SJCRH30 (cell line): Measurements from ENCODE around the gene PPA1. TPM values are rescaled to one million over a fixed set of nuclear protein-coding genes. Genes with fewer than 3 reads are reported as not detected.
"Not testable (repeated sequence)": the region's sequence is repeated elsewhere in the genome, so short reads cannot be mapped to it uniquely, and the experiment has no call there.

Experiments
- DNase-seq, 2 experiments: peaks; one replicate each; pipeline ENCODE4 v3.0.0-alpha.2; 2015 to 2020
- H3K27ac ChIP-seq: fragments of 250-450 bp; sonication (Bioruptor Pico); 2 replicates; pipeline ENCODE4 v1.5.1; 2020; ENCODE audit warnings: mild to moderate bottlenecking, moderate library complexity
- H3K27me3 ChIP-seq: fragments of 250-450 bp; sonication (Bioruptor Pico); 2 replicates; pipeline ENCODE4 v1.5.1; 2020; ENCODE audit warnings: mild to moderate bottlenecking, moderate library complexity
- H3K36me3 ChIP-seq: fragments of 250-450 bp; sonication (Bioruptor Pico); 2 replicates; pipeline ENCODE4 v1.5.1; 2020; ENCODE audit warnings: mild to moderate bottlenecking, moderate library complexity
- H3K4me1 ChIP-seq: fragments of 250-450 bp; sonication (Bioruptor Pico); 2 replicates; pipeline ENCODE4 v1.5.1; 2020; ENCODE audit warnings: mild to moderate bottlenecking, moderate library complexity
- H3K4me3 ChIP-seq: fragments of 250-450 bp; sonication (Bioruptor Pico); 2 replicates; pipeline ENCODE4 v1.5.1; 2020; ENCODE audit warnings: mild to moderate bottlenecking, moderate library complexity
- H3K9me3 ChIP-seq: fragments of 250-450 bp; sonication (Bioruptor Pico); replicated peaks from 2 replicates; pipeline ENCODE4 v1.5.1; 2020; ENCODE audit warnings: mild to moderate bottlenecking, moderate library complexity
- total RNA-seq: library from RNA; depleted of rRNA; stranded (reverse); fragments of >200 nt; shearing (Covaris generic); gene quantifications from 2 replicates; pipeline ENCODE4 v1.2.3, GENCODE V29; 2014

PPA1 gene
- total RNA-seq, 1 experiment from 2014 or later = 125 TPM

DNA sequence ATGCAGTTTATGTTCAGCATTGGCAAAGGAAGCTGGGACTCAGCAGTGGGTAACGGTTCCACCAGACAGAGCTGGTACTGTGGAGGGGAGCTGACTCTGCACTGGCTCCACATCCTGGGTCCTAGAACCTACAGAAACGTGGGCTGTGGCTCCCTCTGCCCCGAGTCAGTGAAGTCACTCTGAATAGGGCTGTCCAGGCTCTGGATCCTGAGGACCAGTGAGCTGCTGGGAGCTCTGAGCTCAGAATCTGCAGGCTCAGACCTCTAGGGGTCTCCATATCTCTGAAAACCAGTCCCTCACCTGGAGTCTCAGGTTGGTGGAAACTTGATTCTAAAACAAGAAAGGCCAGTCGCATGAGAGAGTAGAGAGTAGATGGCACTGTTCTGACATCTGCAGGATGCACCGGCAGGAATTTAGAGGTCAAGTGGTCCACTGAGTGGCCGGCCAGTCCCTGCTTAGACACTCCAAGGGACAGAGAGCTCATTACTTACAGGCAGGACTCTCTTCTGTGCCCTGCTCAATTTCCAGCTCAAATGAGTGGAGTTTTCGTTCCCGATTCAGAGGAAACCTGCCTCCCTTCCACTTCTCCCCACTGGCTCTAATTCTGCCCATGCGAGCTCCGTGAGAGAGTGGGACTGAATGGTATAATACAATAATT lies 31.9 kb upstream of the PPA1 start:
- no peaks in the 10 kb centered on the region for H3K36me3 ChIP-seq
- H3K4me3 ChIP-seq = no peak overlapping the region
- no peaks in the 10 kb centered on the region for H3K4me1 ChIP-seq
- H3K27me3 ChIP-seq = no peaks in the 10 kb centered on the region
- DNase-seq = peak in 1 of 2 experiments; percentile 15
- H3K27ac ChIP-seq = no peak overlapping the region
- no peaks in the 10 kb centered on the region for H3K9me3 ChIP-seq

DNA sequence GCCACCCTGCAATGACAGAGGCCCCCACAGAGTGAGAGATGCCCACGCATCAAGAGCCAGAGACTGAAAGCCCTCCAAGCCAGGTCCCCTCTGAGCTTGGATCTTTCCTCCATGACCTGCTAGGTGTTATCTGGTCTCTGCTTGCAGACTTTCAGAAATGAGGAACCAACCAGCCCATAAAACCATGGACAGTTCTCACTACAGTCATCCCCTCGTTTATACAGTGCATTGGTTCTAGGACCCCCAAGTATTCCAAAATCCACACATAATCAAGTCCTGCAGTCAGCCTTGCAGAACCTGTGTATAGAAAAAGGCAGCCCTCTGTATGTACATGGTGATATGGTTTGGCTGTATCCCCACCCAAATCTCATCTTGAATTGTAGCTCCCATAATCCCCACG lies 27.5 kb upstream of the PPA1 start:
- DNase-seq = no peak
- H3K9me3 ChIP-seq = no peaks in the 10 kb centered on the region
- H3K27me3 ChIP-seq = no peaks in the 10 kb centered on the region
- H3K36me3 ChIP-seq = no peaks in the 10 kb centered on the region
- no peaks in the 10 kb centered on the region; the same call in 1 of the 2 replicates for H3K4me1 ChIP-seq
- no peak overlapping the region for H3K27ac ChIP-seq
- H3K4me3 ChIP-seq = no peak overlapping the region

DNA sequence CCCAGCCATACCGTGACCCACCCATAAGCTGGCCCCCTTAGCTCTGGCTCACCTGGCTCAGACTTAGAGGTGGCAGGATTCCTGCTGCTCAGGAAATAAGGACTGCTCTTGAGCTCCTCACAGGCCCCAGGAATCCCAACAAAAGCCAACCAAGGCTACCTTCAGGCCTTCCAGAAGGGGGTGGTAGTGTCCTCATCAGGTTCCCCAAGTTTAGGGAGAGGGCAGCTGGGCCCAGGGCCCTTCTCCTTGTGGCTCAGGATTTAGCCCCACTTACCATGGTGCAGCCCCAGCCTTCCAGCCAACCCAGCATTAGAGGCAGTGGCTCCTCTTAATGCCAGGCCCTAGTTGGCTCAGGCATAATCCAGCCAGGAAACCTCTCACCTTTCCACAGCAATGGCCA lies 27.0 kb upstream of the PPA1 start:
- Histone ChIP-seq H3K27me3 (no peaks in the 10 kb centered on the region), H3K4me1 (no peaks in the 10 kb centered on the region; the same call in 1 of the 2 replicates), H3K4me3 (no peak overlapping the region), H3K27ac (no peak overlapping the region), H3K36me3 (no peaks in the 10 kb centered on the region), H3K9me3 (no peaks in the 10 kb centered on the region)
- no peak for DNase-seq

DNA sequence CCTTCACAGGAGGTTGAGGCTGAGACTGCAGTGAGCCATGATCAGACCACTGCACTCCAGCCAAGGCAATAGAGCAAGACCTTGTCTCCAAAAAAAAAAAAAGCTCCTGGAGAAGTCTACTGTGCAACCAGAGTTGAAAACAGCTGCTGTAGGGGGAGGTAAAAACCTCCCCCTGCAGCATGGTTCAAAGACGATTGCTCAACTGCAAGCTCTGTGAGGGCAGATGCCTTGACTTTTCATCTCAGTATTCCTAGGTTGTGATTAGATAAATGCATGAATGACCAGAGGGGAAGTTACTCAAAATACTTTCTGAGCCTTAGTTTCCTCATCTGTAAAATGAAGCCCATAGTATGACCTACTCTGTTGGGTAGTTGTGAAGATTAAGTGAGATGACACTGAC lies 25.0 kb upstream of the PPA1 start:
- no peak overlapping the region for H3K4me3 ChIP-seq
- DNase-seq = no peak
- no peaks in the 10 kb centered on the region; the same call in 1 of the 2 replicates for H3K4me1 ChIP-seq
- H3K27ac ChIP-seq = no peak overlapping the region
- no peaks in the 10 kb centered on the region for H3K36me3 ChIP-seq
- no peaks in the 10 kb centered on the region for H3K27me3 ChIP-seq
- H3K9me3 ChIP-seq = no peaks in the 10 kb centered on the region

DNA sequence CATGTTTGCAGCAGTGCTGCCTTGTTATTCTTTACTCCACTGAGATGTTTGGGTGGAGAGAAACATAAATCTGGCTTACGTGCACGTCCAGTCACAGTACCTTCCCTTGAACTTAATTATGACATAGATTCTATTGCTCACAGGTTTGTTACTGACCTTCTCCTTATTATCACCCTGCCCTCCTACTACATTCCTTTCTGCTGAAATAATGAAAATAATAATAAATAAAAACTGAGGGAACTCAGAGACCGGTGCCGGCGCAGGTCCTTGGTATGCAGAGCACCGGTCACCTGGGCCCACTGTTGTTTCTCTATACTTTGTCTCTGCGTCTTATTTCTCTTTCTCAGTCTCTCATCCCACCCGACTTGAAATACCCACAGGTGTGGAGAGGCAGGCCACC lies 24.6 kb upstream of the PPA1 start:
- H3K27me3 ChIP-seq, H3K4me1 ChIP-seq, DNase-seq: not testable (repeated sequence)

DNA sequence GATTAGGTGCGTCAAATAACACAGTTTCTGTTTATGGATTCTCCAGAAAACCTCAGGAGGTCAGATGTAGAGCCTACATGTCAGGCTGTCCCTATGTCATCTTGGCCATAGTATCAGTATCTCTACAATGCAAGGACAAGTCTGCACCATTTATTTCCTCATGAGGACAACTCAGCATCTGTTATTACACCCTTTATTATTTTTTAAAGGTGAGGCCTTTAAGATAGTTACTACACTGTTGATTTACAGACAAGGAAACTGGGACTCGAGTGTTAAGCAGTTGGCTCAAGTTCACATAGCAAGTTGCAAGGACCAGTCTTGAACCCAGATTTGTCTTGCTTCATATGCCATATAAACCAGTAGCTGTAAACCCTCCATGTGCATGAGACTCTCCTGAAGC lies 23.2 kb upstream of the PPA1 start:
- Histone ChIP-seq H3K4me1 (no peaks in the 10 kb centered on the region; the same call in 1 of the 2 replicates), H3K36me3 (no peaks in the 10 kb centered on the region), H3K27me3 (no peaks in the 10 kb centered on the region), H3K27ac (no peak overlapping the region), H3K4me3 (no peak overlapping the region), H3K9me3 (no peaks in the 10 kb centered on the region)
- DNase-seq = no peak

More for the DNA sequence above, 24.6 kb upstream of the PPA1 start:
- H3K36me3 ChIP-seq, H3K4me3 ChIP-seq, H3K9me3 ChIP-seq, H3K27ac ChIP-seq: not testable (repeated sequence)

DNA sequence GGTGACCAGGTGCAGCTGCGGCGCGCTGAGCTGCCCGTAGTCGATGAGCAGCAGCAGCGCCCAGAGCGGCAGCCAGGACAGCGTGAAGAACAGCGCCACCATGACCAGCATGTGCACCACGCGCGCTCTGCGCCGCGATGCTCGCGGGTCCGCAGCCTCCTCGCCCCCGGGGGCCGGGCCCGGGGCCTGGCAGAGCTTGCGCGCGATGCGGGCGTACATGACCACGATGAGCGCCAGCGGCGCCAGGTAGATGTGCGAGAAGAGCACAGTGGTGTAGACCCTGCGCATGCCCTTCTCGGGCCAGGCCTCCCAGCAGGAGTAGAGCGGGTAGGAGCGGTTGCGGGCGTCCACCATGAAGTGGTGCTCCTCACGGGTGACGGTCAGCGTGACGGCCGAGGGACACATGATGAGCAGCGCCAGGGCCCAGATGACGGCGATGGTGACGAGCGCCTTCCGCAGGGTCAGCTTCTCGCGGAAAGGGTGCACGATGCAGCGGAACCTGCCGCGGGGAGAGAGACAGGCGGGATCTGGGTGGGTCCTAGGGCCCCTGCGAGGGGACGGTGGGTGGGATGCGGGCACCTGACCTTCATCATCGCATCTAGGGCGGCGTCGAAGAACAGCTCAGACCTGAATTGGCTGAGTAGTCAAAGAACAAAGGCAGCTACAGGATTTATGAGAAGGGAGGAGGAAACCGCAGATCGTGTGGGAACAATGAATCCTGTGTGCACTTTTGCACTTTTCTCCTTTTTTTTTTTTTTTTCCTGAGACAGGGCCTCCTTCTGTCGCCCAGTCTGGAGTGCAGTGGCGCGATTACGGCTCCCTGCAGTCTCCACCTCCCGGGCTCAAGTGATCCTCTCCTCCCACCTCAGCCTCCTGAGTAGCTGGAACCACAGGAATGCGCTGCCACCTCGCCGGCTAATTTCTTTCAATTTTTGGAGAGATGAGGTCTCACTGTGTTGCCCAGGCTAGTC lies 22.4 kb upstream of the PPA1 start:
- no peaks in the 10 kb centered on the region; the same call in 1 of the 2 replicates for H3K4me1 ChIP-seq
- no peak overlapping the region for H3K4me3 ChIP-seq
- H3K36me3 ChIP-seq = no peaks in the 10 kb centered on the region
- no peaks in the 10 kb centered on the region for H3K9me3 ChIP-seq
- no peaks in the 10 kb centered on the region for H3K27me3 ChIP-seq
- H3K27ac ChIP-seq = no peak overlapping the region
- peak; percentile 21 to 54 for DNase-seq

DNA sequence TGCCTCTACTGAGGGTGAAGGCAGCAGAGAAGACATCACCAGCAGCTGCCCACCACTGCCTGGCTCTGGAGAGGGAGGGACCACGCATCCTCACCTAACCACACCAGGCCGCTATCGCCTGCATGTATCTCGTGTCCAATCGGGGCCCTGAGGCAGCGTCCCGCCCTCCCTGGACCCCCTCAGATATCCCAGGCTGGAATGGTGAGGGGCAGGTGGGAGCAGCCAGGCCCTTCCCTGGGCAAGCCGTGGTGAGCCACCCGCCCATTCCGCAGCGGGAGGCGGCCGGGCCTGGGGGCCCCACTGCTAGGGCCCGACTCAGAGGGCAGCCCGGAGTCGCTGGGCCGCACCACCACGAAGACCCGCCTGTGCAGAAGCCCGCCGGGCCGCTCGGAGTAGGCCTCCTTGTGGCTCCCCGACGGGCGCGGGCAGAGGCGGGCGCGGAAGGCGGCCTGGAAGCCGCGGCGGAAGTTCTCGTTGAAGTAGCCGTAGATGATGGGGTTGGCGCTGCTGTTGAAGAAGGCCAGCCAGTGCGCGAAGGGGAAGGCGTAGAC lies 21.6 kb upstream of the PPA1 start:
- no peaks in the 10 kb centered on the region for H3K27me3 ChIP-seq
- no peak overlapping the region for H3K4me3 ChIP-seq
- no peaks in the 10 kb centered on the region; the same call in 1 of the 2 replicates for H3K4me1 ChIP-seq
- no peak overlapping the region for H3K27ac ChIP-seq
- no peak for DNase-seq
- H3K36me3 ChIP-seq = no peaks in the 10 kb centered on the region
- H3K9me3 ChIP-seq = no peaks in the 10 kb centered on the region

DNA sequence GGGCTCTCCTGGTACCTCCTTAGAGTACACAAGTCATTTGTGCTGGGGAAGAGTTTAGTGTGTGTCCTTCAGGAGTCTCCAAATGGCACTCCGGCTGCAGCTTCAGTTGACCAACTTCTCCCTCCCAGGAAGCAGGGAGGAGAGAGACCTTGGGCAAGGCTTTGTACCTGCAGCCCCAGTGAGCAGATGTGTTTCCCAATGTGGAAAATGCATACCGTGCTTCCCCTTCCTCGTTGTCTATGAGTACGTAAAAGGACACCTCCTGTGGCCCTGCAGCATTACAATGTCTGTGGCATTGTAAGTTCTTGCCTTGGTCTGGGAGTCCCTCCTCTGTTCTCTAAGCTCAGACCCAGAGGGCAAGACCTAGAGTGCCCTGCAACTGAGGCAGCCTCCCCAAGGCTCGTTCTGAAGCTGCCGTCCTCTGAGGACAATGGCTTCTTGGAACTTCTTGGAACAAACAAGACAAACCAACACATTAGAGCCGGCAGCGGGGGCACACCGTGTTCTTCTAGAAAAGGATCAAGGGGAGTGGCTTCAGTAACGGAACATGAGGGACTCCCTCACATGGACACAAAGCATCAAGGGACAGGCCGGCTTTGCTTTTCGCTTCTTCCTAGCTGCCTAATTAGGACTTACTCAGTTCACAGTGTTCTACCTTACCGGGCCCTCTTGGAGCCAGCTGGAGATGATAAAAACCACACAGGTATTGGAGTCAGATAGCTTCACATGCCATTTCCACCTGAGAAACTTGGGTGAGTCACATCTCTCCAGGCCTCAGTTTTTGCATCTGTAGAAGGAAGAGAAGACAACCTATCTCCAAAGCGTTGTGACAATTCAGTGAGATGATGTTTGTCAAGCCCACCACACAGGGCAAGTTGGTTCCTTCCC lies 20.9 kb upstream of the PPA1 start:
- H3K27me3 ChIP-seq = no peaks in the 10 kb centered on the region
- no peaks in the 10 kb centered on the region for H3K9me3 ChIP-seq
- H3K27ac ChIP-seq = no peak overlapping the region
- no peak overlapping the region for H3K4me3 ChIP-seq
- no peak for DNase-seq
- no peaks in the 10 kb centered on the region; the same call in 1 of the 2 replicates for H3K4me1 ChIP-seq
- no peaks in the 10 kb centered on the region for H3K36me3 ChIP-seq

DNA sequence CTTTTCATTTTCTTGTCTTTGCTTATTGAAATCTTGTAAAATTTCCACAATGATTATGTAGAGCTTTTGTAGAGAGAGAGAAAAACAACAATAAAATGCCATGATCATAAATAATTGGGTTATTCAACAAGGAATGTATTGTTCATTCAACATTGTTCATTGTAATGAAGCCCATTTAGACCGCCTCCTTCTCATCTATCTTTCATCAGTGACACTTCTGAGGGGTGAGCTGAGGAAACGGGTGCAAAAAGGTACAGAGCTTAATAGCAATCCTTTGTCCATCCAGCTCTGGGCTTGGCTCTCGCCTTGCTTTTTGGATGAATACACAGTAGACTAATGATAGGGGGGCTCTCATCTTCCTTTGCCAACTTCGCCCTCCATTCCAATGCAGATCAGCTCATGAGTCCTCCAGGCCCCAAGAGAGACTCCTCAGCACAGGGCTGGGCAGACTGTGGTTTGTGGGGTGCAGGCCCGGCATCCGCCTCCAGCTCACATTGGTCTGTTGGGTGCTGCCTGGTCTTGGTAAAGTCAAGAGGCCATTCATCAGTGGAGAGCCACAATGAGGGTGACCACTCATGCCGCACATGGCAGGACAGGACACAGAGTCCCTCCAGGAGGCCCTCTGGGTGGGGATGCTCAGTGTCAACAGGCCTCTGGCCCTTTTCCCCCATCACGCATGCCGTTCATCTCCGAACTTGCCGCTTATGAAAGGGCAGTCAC lies 17.9 kb upstream of the PPA1 start:
- Histone ChIP-seq H3K27me3 (no peaks in the 10 kb centered on the region), H3K27ac (no peak overlapping the region), H3K4me1 (no peaks in the 10 kb centered on the region; the same call in 1 of the 2 replicates), H3K4me3 (no peak overlapping the region), H3K9me3 (no peaks in the 10 kb centered on the region), H3K36me3 (no peaks in the 10 kb centered on the region)
- no peak for DNase-seq

DNA sequence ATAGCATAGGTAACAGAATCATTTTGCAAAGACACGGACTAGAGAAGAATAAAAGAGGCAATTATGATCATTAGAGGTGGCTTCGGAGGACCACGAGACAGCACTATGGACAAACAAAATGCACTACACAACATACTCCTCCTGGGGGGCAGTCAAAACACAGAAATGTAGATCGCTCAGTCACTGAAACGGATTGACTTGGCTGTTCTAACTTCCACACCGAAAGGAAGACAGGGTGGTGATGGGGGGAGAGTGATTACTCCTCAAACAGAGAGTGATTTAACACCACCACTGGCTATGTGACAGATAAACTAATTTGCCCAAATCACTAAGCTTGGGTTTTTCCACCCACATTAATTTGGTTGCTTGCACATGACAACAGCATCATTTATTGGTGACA lies 14.1 kb upstream of the PPA1 start:
- no peak overlapping the region for H3K27ac ChIP-seq
- H3K9me3 ChIP-seq = no peaks in the 10 kb centered on the region
- no peak for DNase-seq
- H3K4me3 ChIP-seq = no peak overlapping the region
- H3K4me1 ChIP-seq = no peaks in the 10 kb centered on the region
- H3K36me3 ChIP-seq = no peaks in the 10 kb centered on the region
- no peaks in the 10 kb centered on the region for H3K27me3 ChIP-seq

DNA sequence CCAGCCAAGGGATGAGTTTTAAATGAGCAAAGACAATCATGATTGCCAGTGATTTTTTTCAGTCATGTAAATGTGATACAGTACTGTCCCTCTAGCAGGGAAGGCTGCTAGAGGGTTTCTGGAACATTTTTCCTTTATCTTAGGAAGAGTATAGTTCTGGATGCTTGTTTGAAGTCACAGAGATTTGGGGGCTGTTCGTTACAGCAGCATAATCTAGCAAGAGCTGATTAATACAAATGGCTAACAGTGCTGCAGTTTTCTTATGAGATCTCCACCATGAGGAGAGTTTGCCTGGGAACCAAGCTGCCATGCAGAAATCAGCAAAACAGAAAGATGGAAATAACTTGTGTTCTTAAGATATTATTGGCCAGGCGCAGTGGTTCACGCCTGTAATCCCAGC lies 7.9 kb upstream of the PPA1 start:
- H3K9me3 ChIP-seq = no peaks in the 10 kb centered on the region
- H3K27ac ChIP-seq = no peak overlapping the region
- H3K27me3 ChIP-seq = no peaks in the 10 kb centered on the region; the same call in 1 of the 2 replicates
- no peaks in the 10 kb centered on the region for H3K4me1 ChIP-seq
- no peaks in the 10 kb centered on the region for H3K36me3 ChIP-seq
- H3K4me3 ChIP-seq = no peak overlapping the region
- no peak for DNase-seq

DNA sequence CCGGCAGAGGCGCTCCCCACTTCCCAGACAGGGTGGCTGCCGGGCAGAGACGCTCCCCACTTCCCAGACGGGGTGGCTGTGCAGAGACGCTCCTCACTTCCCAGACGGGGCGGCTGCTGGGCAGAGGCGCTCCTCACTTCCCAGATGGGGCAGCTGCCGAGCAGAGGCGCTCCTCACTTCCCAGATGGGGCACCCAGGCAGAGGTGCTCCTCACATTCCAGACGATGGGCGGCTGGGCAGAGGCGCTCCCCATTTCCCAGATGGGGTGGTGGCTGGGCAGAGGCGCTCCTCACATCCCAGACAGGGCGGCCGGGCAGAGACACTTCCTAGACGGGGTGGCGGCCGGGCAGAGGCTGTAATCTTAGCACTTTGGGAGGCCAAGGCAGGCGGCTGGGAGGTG lies 6.8 kb upstream of the PPA1 start:
- H3K9me3 ChIP-seq, H3K4me1 ChIP-seq, H3K27ac ChIP-seq, DNase-seq, H3K4me3 ChIP-seq, H3K36me3 ChIP-seq, H3K27me3 ChIP-seq: not testable (repeated sequence)
